Prostate gland (tissue), 2 donors: Measurements from ENCODE around the gene CPLANE2.

Source experiments
- POLR2A ChIP-seq: fragments of 450-650 bp; IDR thresholded peaks from one replicate; pipeline ENCODE4 v1.6.1; 2016; ENCODE audit warnings: antibody characterized with exemption, mild to moderate bottlenecking
- POLR2AphosphoS5 ChIP-seq: sonication (generic); formaldehyde crosslinking; IDR thresholded peaks from one replicate; pipeline ENCODE4 v1.6.1; 2017; ENCODE audit warnings: antibody characterized with exemption
- TF ChIP-seq, protein P1 (sequence below), 4 experiments: fragments of 200-600 bp in 2 of 4; fragments of 450-650 bp in 2 of 4; sonication (generic) in 2 of 4; IDR thresholded peaks; 1 replicate in 3 of 4; 2 replicates in 1 of 4; pipeline ENCODE4 v1.5.1; 2016 to 2019; ENCODE audit warnings: antibody characterized with exemption in 4 of 4, mild to moderate bottlenecking in 2 of 4, moderate library complexity in 2 of 4

DNA sequence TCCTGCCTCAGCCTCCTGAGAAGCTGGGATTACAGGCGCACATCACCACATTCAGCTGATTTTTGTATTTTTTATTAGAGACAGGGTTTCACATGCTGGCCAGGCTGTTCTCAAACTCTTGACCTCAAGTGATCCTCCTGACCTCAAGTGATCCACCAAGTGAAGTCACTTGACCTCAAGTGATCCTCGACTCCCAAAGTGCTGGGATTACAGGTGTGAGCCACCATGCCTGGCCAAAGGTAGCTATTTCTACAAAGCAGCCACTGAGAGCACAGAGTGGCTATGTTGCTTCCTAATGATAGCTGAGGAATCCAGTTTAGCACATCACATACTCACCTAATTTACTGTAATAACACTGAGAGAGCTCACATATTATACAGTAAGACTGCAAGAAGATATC, 44.8 kb upstream of the CPLANE2 start:
- TF ChIP-seq POLR2A (no peak), POLR2AphosphoS5 (no peak)
- TF ChIP-seq, protein P1, sequence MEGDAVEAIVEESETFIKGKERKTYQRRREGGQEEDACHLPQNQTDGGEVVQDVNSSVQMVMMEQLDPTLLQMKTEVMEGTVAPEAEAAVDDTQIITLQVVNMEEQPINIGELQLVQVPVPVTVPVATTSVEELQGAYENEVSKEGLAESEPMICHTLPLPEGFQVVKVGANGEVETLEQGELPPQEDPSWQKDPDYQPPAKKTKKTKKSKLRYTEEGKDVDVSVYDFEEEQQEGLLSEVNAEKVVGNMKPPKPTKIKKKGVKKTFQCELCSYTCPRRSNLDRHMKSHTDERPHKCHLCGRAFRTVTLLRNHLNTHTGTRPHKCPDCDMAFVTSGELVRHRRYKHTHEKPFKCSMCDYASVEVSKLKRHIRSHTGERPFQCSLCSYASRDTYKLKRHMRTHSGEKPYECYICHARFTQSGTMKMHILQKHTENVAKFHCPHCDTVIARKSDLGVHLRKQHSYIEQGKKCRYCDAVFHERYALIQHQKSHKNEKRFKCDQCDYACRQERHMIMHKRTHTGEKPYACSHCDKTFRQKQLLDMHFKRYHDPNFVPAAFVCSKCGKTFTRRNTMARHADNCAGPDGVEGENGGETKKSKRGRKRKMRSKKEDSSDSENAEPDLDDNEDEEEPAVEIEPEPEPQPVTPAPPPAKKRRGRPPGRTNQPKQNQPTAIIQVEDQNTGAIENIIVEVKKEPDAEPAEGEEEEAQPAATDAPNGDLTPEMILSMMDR (IDR thresholded peaks at IDR 0.05), result no peak
